ENCODE measurements around the gene ZBTB20.

ZBTB20 gene

GRCh38 chr3:114404590-114404989, 742.5 kb downstream of the ZBTB20 start:
- Histone ChIP-seq H3K79me2 (ENCODE audit: insufficient read depth, low read length) (no peaks in the 10 kb centered on the region), H3K4me3 (ENCODE audit: insufficient read depth, low read length, poor library complexity, severe bottlenecking) (no peak overlapping the region), H3K36me3 (ENCODE audit: low read length) (no peaks in the 10 kb centered on the region; the same call in 1 of the 2 replicates), H3K4me2 (ENCODE audit: low read depth, low read length, poor library complexity, severe bottlenecking) (no peak overlapping the region), H3K9ac (ENCODE audit: low read length) (no peak overlapping the region), H4K20me1 (ENCODE audit: low read depth, low read length) (no peaks in the 10 kb centered on the region), H3K9me2 (replicated peaks; ENCODE audit: insufficient read depth, low read length) (no peaks in the 10 kb centered on the region), H3K27me3 (ENCODE audit: low read length) (no peaks in the 10 kb centered on the region), H2AFZ (ENCODE audit: low read depth, low read length, severe bottlenecking) (no peak overlapping the region), H3K9me3 (ENCODE audit: insufficient read depth, low read length) (no peaks in the 10 kb centered on the region), H3K27ac (ENCODE audit: low read depth, low read length) (no peak overlapping the region), H3F3A (ENCODE audit: insufficient read depth) (no peaks in the 10 kb centered on the region)
- TF ChIP-seq EZH2phosphoT487 (conservative IDR thresholded peaks at IDR 0.05; ENCODE audit: low read length), result no peak
- no peak for TF ChIP-seq CTCF (IDR thresholded peaks at IDR 0.05; ENCODE audit: insufficient read depth, low read length, poor library complexity, severe bottlenecking)

- no peaks in the 10 kb centered on the region for H4K20me1 ChIP-seq (ENCODE audit: low read depth, low read length)
- no peak overlapping the region for H2AFZ ChIP-seq (ENCODE audit: low read depth, low read length, severe bottlenecking)
- H3K79me2 ChIP-seq (ENCODE audit: insufficient read depth, low read length), result no peaks in the 10 kb centered on the region
- no peaks in the 10 kb centered on the region for H3F3A ChIP-seq (ENCODE audit: insufficient read depth)
- H3K27me3 ChIP-seq (ENCODE audit: low read length), result no peaks in the 10 kb centered on the region
- no peaks in the 10 kb centered on the region for H3K9me3 ChIP-seq (ENCODE audit: insufficient read depth, low read length)
- H3K36me3 ChIP-seq (ENCODE audit: low read length), result no peaks in the 10 kb centered on the region; the same call in 1 of the 2 replicates
- H3K4me2 ChIP-seq (ENCODE audit: low read depth, low read length, poor library complexity, severe bottlenecking), result no peak overlapping the region
- H3K9ac ChIP-seq (ENCODE audit: low read length), result no peak overlapping the region
- TF ChIP-seq EZH2phosphoT487 (conservative IDR thresholded peaks at IDR 0.05; ENCODE audit: low read length) (no peak), CTCF (IDR thresholded peaks at IDR 0.05; ENCODE audit: insufficient read depth, low read length, poor library complexity, severe bottlenecking) (no peak)
- no peaks in the 10 kb centered on the region for H3K9me2 ChIP-seq (replicated peaks; ENCODE audit: insufficient read depth, low read length)
- H3K4me3 ChIP-seq (ENCODE audit: insufficient read depth, low read length, poor library complexity, severe bottlenecking), result no peak overlapping the region
- H3K27ac ChIP-seq (ENCODE audit: low read depth, low read length), result no peak overlapping the region
Measured at GRCh38 chr3:114402838-114403237, 744.2 kb downstream of the ZBTB20 start.

GRCh38 chr3:114401346-114401745, 745.7 kb downstream of the ZBTB20 start:
- H3K9ac ChIP-seq (ENCODE audit: low read length), result no peak overlapping the region
- H3K4me2 ChIP-seq (ENCODE audit: low read depth, low read length, poor library complexity, severe bottlenecking), result no peak overlapping the region
- no peaks in the 10 kb centered on the region for H3K9me2 ChIP-seq (replicated peaks; ENCODE audit: insufficient read depth, low read length)
- no peaks in the 10 kb centered on the region for H4K20me1 ChIP-seq (ENCODE audit: low read depth, low read length)
- H3K27me3 ChIP-seq (ENCODE audit: low read length), result no peaks in the 10 kb centered on the region
- H3K4me3 ChIP-seq (ENCODE audit: insufficient read depth, low read length, poor library complexity, severe bottlenecking), result no peak overlapping the region
- no peaks in the 10 kb centered on the region for H3K79me2 ChIP-seq (ENCODE audit: insufficient read depth, low read length)
- H3K36me3 ChIP-seq (ENCODE audit: low read length), result no peaks in the 10 kb centered on the region; the same call in 1 of the 2 replicates
- no peak overlapping the region for H3K27ac ChIP-seq (ENCODE audit: low read depth, low read length)
- no peaks in the 10 kb centered on the region for H3K9me3 ChIP-seq (ENCODE audit: insufficient read depth, low read length)
- H3F3A ChIP-seq (ENCODE audit: insufficient read depth), result no peaks in the 10 kb centered on the region
- no peak overlapping the region for H2AFZ ChIP-seq (ENCODE audit: low read depth, low read length, severe bottlenecking)
- TF ChIP-seq CTCF (IDR thresholded peaks at IDR 0.05; ENCODE audit: insufficient read depth, low read length, poor library complexity, severe bottlenecking) (no peak), EZH2phosphoT487 (conservative IDR thresholded peaks at IDR 0.05; ENCODE audit: low read length) (no peak)

Measured in SU-DHL-6 (cell line).